DMS 273 (cell line): Measurements from ENCODE around the gene TMEM181.
"Not testable (repeated sequence)": the region's sequence is repeated elsewhere in the genome, so short reads cannot be mapped to it uniquely, and the experiment has no call there.

Source experiments
- DNase-seq: peaks from one replicate; lab custom pipeline; 2025; ENCODE audit not compliant: unreplicated experiment; lab: John Stamatoyannopoulos, UW

Gene TMEM181

DNA sequence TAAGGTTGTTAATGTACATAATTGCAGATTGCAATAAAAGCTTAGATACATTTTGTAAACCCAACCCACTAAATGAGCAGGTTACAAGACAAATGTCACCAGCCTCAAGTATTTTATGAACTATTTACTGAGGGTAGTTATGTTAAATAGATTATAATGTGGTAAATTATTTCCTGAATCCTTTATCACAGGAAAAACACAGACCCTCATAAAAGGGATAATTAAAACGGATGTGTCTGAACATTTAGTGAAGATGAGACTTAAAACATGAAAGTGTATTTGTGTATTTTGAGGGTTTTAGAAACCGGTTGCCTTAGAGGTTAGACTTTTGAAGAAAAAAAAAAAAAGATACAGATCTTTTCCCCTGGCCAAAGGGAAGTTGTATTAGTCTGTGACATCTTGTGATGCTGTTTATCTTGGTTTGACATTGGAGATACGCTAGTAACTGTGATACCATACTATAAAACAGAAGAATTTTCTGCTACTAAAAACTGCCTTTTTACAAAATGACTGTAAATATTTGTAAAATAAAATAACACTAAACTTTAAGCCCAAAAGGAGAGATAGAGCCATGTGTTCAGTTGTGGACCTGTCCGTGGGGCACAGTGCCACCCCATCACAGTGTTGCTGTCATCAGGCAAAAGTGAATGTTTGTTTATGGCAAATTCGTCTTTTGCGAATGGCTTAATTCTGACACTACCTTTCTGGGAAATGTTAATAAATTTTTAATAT lies 75.0 kb downstream of the TMEM181 start:
- no peak for DNase-seq

DNA sequence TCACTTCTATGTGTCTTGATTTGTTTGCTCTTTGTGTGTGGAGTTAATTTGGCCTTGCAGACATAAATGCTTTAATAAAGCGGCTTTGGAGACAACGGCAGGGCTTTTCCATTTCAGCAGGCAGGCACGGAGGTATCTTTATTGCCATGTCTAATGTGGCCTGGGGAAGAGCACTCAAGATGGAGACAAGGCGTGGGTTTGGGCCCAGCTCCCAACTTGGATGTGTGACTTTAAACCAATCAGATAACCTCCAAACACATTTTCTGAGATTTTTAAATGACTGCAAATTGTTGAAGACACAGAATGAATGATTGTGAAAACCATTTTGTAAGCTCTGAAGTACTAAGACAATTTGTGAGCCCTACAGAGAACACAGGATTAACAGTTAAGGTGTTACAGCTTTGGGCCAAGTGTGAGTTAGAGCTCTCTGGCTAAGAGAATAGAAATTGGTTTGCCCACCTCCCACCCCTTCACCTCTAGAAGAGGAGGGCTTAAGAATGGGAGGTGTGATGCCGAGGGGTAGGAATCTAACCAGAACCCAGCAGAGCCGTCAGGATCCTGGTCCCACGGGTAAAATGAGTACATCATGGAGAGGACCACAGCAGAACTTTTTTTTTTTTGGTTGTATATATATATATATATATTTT lies 75.7 kb downstream of the TMEM181 start:
- DNase-seq = no peak

DNA sequence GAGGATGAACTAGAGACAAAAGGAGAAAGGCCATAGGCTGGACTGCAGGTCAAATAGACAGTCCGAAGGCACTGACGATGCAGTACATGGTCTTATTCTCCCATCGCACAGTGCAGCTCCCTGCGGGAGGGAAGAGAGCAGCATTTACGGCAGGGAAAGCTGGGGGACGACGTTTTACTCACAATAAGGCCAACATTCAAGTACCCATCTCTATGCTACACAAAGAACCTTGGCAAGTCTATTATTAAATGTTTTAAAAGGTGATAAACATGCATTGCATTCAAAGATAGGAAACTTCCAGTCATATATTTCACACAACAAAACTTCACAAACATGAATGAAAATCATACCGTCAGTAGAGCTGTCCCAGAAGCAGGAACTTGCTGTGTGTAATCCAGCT lies 76.9 kb downstream of the TMEM181 start:
- DNase-seq = no peak

DNA sequence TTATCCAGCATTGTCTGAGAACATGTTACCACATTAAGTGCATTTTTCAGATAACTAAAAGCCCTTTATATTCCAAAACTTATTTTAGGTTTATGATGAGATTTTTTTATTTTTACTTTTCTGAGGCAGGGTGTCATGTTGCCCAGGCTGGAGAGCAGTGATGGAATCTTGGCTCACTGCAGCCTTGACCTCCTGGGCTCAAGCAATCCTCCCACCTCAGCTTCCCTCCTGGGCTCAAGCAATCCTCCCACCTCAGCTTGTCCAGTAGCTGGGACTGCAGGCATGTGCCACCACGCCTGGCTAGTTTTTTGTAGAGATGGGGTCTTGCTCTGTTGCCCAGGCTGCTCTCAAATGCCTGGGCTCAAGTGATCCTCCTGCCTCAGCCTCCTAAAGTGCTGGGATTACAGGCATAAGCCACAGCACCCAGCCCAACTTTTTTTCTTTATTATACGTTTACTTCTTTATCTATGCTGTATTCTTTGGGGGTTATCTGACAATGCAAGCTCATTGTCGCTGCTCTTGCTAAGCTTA lies 78.5 kb downstream of the TMEM181 start:
- no peak for DNase-seq

DNA sequence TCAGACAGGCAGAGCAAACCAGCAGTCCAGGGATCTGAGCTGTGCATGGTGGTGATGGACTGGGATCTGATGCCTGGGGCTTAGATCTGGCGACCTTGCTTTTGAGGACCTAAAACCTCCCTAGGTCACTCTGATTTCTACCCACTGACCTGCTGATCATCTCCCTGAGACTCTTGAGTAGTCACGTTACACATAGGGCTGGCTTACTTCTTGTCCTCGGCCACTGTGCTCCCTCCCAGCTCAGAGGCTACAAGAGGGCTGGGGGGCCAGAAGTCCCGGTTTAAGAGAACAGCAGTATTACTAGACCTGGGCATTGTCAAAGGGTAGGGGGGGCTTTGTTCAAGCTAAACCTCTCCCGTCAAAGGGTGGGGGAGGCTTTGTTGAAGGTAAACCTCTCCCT lies 79.2 kb downstream of the TMEM181 start:
- DNase-seq = no peak

DNA sequence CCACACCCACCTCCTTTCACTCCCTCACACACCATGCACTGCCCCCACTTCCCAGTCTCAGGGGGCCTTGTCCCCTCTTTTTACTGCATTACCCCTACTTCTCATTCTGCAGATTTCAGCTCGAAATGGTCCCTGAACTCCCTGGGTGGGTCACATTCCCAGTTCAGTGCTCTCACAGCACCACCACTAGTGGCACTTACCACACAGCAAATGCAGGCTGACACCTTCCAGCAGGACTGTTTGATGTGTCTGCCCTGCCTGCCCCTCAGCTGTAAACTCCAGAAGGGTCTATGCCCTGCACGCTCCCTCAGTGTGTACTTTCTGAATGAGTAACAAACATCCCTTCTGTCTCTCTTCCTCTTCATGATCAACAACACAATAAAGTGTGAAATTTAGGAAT lies 80.6 kb downstream of the TMEM181 start:
- no peak for DNase-seq

DNA sequence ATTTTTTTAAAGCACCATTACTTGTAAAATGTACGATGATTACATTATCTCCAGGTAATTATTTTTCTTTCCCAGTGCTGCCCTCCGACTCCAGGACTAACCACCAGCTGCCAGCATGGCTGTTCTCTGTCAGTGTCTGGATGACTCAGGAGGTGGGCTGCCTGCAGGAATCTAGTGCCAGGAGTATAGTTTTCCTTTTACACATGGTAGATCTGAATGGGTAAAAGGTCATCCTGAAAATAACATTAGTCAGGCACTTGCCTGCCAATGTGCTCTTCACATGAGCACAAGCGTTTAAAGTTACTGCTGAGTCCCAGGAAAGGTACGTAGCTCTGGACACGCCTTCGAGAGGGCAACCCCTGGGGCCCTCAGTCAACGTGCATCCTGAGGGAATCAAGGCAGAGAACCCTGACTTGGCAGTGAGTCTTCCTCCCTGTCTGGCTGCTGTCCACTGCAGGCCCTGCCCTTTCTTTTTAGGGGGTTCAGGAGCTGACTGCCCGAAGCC lies 82.3 kb downstream of the TMEM181 start:
- DNase-seq = peak; percentile 64

DNA sequence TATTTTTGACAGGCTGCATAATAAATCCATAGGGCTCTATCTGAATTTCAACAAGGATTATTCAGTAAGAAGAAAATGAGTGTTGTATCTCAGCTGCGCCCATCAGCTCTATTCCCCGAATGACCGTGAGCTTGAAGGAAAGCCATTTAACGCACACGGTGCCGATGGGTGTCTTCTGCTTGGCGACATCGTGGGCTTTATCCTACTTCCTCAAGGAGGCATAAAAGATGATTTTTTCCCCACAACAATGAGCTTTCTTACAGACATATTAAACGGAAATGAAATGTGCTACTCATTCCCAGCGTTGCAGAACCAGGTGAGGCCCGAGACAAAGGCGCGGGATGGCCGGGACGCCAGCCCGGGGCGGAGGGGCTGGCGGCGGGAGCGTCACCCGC lies 83.9 kb downstream of the TMEM181 start:
- peak; percentile 60 for DNase-seq

DNA sequence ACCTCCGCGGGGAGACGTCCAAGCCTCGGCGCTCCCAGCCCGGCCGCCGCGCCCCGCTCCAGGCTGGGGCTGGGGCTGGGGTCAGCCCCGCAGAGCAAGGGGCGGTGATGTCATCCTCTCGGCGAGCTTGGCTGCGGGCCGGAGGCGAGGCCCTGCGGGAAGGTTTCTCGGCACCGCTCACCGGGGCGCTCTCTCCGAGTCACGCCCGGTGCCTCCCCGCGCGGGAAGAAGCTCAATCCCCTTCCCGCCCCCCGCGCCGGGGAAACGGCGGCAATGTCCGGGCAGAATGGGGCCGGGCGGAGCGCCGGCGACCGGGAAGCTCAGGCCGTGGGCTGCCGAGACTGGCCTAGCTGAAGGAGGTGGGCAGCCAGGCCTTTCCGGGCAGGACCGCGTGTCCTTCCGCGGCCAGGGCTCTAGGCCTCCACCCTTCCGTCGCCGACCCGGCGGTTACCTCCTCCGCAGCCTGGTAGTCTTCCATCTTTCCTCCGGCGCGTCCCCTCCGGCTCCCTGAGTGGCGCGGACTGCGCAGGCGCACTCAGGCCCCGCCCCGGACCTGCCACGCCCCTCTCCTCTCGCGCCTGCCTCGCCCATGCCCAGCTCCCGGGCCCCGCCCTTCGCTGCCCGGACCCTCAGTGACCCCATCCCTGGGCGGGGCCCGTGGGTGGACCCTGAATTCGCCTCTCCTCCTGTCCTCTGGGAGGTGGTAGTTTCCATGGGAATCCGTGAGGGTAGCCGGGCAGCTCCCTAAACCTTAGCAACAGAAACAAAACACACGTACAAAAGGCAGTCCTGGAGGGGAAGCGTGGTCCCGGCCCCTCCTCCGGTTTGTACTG lies 84.6 kb downstream of the TMEM181 start, which contains the start of gene DYNLT1:
TSS of gene DYNLT1 (minus strand) at position 513 of the 833 bp plus-strand sequence. CDS start at position 478, 35 bp downstream.
- peak; percentile 97 for DNase-seq

DNA sequence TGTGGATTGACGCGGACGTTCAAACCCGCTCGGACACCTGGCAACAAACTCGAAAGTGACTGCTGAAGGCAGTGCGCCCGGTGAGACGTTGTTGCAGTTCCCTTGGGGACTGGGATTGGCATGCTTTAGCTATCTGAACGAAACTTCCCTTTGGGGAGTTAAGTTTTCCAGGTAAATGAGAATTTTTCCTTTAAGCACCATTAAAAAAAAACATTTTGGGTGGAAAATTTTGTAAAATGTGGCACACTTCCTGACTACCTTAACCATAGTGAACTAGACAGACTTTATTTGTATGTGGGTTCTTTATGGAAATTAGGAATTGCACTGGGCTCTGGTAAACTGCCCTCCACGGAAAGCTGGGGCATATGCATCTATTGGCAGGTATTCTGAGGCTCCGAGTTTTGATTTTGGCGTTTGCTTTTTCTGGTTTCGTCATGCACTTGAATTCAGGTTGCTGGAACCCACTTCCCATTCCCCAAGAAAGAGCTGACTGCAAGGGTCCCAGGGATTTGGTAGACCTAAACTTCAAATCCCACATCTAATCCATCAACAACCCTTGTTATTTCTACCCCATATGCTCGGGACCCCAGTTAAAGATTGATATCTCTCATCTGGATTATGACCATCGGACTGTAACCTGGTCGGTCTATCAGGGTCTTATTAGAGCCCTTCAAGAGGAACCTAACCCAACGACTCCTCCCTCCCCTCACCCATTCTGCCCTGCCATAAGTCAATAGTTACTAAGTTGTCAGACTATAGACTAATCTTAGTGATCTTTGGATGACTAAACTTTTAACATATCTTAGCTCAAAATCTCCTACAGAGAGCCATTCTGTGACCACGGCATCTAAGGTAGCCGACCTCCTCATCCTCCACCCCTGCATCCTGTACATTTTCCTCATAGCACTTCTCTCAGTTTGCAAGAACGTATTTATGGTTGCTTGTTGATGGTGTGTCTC lies 85.5 kb downstream of the TMEM181 start:
- DNase-seq = peak; percentile 52

DNA sequence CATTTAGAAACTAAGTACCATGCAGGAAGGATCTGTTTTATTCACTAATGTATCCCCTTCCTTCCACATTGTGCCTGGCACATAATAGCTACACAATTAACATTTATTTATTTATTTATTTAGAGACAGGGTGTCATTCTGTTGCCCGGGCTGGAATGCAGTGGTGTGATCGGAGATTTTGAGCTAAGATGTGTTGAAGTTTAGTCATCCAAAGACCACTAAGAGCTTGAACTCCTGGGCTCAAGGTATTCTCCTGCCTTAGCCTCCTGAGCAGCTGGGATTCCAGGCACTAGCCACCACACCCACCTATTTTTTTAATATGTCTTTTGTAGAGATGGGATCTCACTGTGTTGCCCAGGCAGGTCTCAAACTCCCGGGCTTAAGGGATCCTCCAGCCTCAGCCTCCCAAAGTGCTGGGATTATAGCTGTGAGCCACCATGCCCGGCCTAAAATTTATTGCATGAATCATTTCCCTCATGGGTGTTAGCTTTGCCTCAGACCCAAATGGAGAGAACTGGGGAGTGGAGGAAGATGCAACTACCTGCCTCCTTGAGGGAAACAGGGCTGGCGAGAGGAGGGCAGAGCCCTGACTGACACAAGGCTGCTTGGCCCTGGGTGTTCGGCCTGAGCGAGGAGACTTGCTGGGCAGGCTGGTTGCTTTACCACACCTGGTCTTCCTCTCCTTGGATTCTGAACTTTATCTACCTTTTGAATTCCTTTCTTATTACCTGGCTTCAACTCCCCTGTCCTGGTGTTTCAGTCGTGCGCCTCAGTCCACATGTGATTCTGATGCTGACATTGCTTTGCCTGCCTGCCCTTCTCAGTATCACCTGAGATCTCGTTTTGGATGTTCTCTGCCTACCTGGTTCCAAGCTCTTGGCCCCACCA lies 86.4 kb downstream of the TMEM181 start:
- DNase-seq = no peak

DNA sequence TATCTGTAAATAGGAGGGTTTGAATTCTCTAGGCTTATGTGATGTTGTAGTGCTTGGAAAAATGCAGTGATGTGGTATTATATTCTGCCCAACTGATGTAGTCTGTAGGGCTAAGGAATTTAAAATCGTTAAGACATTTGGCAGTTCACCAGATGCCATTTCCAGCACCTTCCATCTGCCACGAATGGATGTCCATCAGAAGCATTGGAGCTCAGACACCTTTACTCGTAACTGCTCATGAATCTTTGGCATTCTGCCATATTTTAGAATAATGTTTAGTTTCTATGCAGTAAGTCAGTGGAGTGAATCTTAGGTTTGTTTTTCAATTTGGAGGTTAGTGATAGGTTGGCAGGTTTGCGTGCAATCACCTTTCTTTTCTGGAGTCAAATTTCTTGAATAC lies 87.6 kb downstream of the TMEM181 start:
- peak; percentile 59 for DNase-seq

DNA sequence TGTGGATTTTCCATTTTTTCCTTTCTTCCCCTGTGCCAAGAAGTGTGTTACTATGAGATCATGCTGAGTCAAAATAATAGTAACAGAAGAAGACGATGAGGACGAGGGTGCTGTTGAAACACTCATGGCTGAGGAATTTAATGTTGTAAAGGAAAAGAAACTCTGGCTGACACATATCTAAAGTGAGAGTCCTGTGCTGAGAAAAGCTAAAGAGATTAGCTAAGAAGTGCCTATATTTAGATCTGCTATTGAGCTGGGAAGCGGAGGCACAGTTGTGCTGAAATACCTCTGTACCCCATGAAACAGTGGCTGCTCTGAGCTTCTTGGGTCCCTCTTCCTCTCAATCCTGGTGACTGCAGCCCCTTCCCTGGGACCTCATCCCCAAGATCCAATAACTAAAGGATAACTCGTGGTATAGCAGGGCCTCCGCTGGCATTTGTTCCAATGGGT lies 88.8 kb downstream of the TMEM181 start:
- DNase-seq = no peak

DNA sequence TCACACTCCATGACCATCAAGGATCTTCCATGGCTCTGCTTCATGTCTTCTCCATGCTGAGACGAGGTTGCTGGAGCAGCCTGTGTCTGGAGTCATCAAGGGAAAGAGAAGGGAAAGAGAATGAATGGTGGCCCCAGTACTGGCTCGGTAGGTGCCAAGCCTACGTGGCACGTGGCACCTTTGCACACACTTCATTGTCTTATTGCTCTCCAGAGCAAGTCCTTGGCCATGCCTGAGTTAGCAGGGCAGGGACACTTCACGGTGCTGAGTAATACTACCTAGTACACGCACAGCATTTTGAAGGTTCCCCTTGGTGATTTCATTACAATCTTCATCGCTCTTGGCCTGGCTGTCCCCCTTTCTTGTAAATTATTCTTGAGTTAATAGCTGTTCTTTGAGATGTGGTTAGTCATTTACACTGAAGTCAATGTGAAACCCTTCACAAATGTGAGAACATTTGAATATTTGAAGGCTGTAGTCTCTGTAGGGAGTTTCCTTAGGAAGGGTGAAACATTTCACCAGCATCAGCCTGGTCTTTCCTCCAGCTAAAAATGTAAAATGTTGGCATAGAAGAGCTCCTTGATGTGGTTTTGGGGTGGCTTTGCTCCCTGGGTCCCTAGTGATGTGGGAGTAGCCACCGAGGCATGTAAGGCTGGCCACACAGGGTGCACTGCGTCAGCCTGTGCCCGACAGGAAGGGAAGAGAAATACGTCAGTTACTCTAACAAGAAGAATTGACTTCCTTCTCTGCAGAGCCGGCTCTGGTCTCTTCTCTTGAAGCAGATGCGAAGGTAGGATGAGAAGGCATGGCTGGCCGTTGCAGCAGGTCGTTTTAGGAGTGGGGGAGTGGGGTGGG lies 89.6 kb downstream of the TMEM181 start, which contains the start of gene SYTL3:
TSS of gene SYTL3 (plus strand) at position 766 of the 855 bp plus-strand sequence. CDS start 13,215 bp downstream, outside the sequence.
- no peak for DNase-seq

DNA sequence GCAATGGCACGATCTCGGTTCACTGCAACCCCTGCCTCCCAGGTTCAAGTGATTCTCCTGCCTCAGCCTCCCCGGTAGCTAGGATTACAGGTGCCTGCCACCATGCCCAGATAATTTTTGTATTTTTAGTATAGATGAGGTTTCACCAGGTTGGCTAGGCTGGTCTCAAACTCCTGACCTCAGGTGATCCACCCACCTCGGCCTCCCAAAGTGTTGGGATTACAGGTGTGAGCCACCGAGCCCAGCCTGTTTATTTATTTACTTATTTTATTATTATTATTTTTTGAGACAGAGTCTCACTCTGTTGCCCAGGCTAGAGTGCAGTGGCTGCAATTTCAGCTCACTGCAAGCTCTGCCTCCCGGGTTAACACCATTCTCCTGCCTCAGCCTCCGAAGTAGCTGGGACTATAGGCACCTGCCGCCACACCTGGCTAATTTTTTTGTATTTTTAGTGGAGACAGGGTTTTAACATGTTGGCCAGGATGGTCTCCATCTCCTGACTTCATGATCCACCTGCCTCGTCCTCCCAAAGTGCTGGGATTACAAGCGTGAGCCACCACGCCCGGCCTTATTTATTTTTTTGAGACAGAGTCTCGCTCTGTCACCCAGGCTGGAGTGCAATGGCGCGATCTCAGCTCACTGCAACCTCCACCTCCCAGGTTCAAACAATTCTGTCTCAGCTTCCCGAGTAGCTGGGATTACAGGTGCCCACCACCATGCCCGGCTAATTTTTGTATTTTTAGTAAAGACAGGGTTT lies 92.3 kb downstream of the TMEM181 start:
- not testable (repeated sequence) for DNase-seq

DNA sequence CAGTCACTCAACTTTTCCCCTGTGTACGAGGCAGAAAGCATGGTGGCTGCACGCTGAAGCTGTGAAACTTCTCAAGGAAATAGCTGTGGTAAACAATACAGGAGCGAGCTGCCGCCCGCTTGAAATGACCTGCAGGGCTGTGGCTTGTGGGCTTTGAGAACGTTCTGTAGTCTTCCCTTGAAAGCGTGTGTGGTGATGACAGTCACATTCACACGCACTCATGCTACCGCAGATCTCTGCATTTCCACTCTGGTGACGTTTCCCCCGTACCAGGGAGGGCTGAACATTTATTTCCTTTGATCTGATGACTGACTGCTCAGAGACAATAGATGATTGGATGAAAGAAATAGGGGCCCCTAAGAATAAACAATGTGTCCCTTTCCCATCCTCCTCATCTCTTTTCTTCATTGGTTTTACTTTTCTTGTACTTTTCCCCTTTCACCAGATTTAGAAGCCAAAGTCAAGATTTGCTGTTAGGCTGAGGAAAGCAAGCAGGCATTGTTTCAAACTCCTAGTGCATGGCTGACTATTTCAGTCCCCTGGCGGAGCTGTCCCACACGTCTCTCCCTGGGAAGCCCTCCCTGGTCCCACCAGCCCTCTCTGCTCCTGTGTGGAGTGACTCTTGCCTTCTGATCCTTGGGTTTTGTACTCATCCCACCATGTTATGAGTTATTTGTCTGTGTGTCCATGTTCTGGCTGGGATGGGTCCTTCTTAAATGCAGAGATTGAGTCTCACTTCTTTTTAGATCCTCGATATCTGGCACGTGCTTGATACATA lies 93.9 kb downstream of the TMEM181 start:
- no peak for DNase-seq
